HepG2 (cell line): ENCODE measurements around the gene MRPL18. TPM values are rescaled to one million over a fixed set of nuclear protein-coding genes. Genes with fewer than 3 reads are reported as not detected.

Experiments used
- ATF1 ChIP-seq: IDR thresholded peaks from 2 replicates; pipeline ENCODE4 v1.6.1; 2016; ENCODE audit warnings: mild to moderate bottlenecking, control low read depth
- GABPB1 ChIP-seq: IDR thresholded peaks from 2 replicates; pipeline ENCODE4 v1.6.1; 2016; ENCODE audit warnings: mild to moderate bottlenecking, missing genetic modification reagents, moderate library complexity, missing compliant biosample characterization
- HMG20A ChIP-seq: IDR thresholded peaks from 2 replicates; pipeline ENCODE4 v1.6.1; 2016; ENCODE audit warnings: borderline replicate concordance
- NFE2L1 ChIP-seq: sonication (generic); formaldehyde crosslinking; IDR thresholded peaks from 2 replicates; pipeline ENCODE4 v1.4.0; 2020; ENCODE audit warnings: missing genetic modification reagents, mild to moderate bottlenecking, borderline replicate concordance
- NR1H2 ChIP-seq: sonication (generic); formaldehyde crosslinking; IDR thresholded peaks from 2 replicates; pipeline ENCODE4 v1.8.1; 2022; ENCODE audit warnings: low read depth, missing genetic modification reagents, borderline replicate concordance
- NR2F6 ChIP-seq, 2 experiments: IDR thresholded peaks; 2 replicates each; pipeline ENCODE4 v1.6.1; 2016; ENCODE audit warnings: antibody characterized with exemption in 1 of 2, mild to moderate bottlenecking in 1 of 2
- RBM39 ChIP-seq: fragments of 200-400 bp; formaldehyde crosslinking; IDR thresholded peaks from one replicate; pipeline ENCODE4 v1.6.1; 2018; ENCODE audit warnings: antibody characterized with exemption, mild to moderate bottlenecking, low read depth, low read length; ENCODE audit not compliant: poor library complexity, severe bottlenecking
- RFX3 ChIP-seq: IDR thresholded peaks from 2 replicates; pipeline ENCODE4 v1.6.1; 2016; ENCODE audit warnings: missing biosample characterization, missing genetic modification reagents
- SMC3 ChIP-seq: IDR thresholded peaks from 2 replicates; pipeline ENCODE4 v1.6.1; 2011; ENCODE audit warnings: low read length, improper control_type of control experiment
- SOX6 ChIP-seq, 2 experiments: fragments of 450-650 bp in 1 of 2; sonication (generic) in 1 of 2; formaldehyde crosslinking in 1 of 2; IDR thresholded peaks; 2 replicates each; pipeline versions ENCODE4 v1.4.0 to v1.6.1; 2017 to 2020; ENCODE audit warnings: antibody characterized with exemption in 1 of 2, mild to moderate bottlenecking in 1 of 2, missing genetic modification reagents in 1 of 2
- STAG1 ChIP-seq: sonication (generic); formaldehyde crosslinking; IDR thresholded peaks from 2 replicates; pipeline ENCODE4 v1.4.0; 2020; ENCODE audit warnings: missing genetic modification reagents
- ZBTB21 ChIP-seq: sonication (generic); formaldehyde crosslinking; IDR thresholded peaks from 2 replicates; pipeline ENCODE4 v1.4.0; 2020; ENCODE audit warnings: missing genetic modification reagents
- ZFYVE20 ChIP-seq: sonication (generic); formaldehyde crosslinking; IDR thresholded peaks from 2 replicates; pipeline ENCODE4 v1.8.0; 2023; ENCODE audit warnings: low read depth, mild to moderate bottlenecking, moderate library complexity, missing genetic modification reagents, borderline replicate concordance
- ZNF143 ChIP-seq: sonication (generic); formaldehyde crosslinking; IDR thresholded peaks from 2 replicates; pipeline ENCODE4 v1.4.0; 2020; ENCODE audit warnings: missing genetic modification reagents
- ZNF451 ChIP-seq: sonication (generic); formaldehyde crosslinking; IDR thresholded peaks from 2 replicates; pipeline ENCODE4 v1.5.0; 2020; ENCODE audit warnings: mild to moderate bottlenecking, missing genetic modification reagents
- ZNF589 ChIP-seq: sonication (generic); formaldehyde crosslinking; conservative IDR thresholded peaks from 2 replicates; pipeline ENCODE4 v1.8.0; 2022; ENCODE audit warnings: mild to moderate bottlenecking, moderate library complexity, missing genetic modification reagents
- ZNF720 ChIP-seq: sonication (generic); formaldehyde crosslinking; IDR thresholded peaks from 2 replicates; pipeline ENCODE4 v1.4.0; 2020; ENCODE audit warnings: missing genetic modification reagents
- polyA plus RNA-seq, 8 experiments: library from polyadenylated mRNA; depleted of rRNA in 3 of 8; stranded (reverse) in 7 of 8; unstranded in 1 of 8; fragments of >200 nt; fragmentation: Illumina TruSeq in 4 of 8; extraction: Trizol in 4 of 8; gene quantifications; 2 replicates each; pipeline versions ENCODE4 v1.2.1 to v1.2.3, GENCODE V29; 2011 to 2016; ENCODE audit warnings: low read depth in 4 of 8, missing spikeins in 1 of 8, mixed read lengths in 1 of 8; ENCODE audit not compliant: insufficient read depth in 1 of 8
- total RNA-seq, 5 experiments: library from RNA; depleted of rRNA; stranded (reverse); fragments of >200 nt; fragmentation: Illumina TruSeq; extraction: Trizol; gene quantifications; 2 replicates each; pipeline ENCODE4 v1.2.3, GENCODE V29; 2016; ENCODE audit warnings: low read depth in 1 of 5
- TF ChIP-seq, protein P1 (sequence below): sonication (generic); formaldehyde crosslinking; IDR thresholded peaks from 2 replicates; pipeline ENCODE4 v1.4.0; 2020; ENCODE audit warnings: missing genetic modification reagents
- TF ChIP-seq, protein P2 (sequence below): IDR thresholded peaks from 2 replicates; pipeline ENCODE4 v1.6.1; 2012; ENCODE audit warnings: inconsistent platforms
- TF ChIP-seq, protein P3 (sequence below): sonication (generic); formaldehyde crosslinking; IDR thresholded peaks from 2 replicates; pipeline ENCODE4 v1.4.0; 2020; ENCODE audit warnings: missing genetic modification reagents
- TF ChIP-seq, protein P4 (sequence below): sonication (generic); formaldehyde crosslinking; IDR thresholded peaks from 2 replicates; pipeline ENCODE4 v1.4.0; 2020; ENCODE audit warnings: mild to moderate bottlenecking, missing genetic modification reagents, borderline replicate concordance
- TF ChIP-seq, protein P5 (sequence below), 2 experiments: sonication (generic) in 1 of 2; formaldehyde crosslinking in 1 of 2; IDR thresholded peaks; 2 replicates each; pipeline versions ENCODE4 v1.5.1 to v1.6.1; 2011 to 2020; ENCODE audit warnings: borderline replicate concordance in 1 of 2, low read depth in 1 of 2, low read length in 1 of 2, mild to moderate bottlenecking in 1 of 2, missing genetic modification reagents in 1 of 2, moderate library complexity in 1 of 2

Gene MRPL18
- total and polyA plus RNA-seq, 2 of the 13 experiments (the other 11 are each of a cell fraction or from before 2014, with no cell fraction given), result 85.6 to 176 TPM

DNA sequence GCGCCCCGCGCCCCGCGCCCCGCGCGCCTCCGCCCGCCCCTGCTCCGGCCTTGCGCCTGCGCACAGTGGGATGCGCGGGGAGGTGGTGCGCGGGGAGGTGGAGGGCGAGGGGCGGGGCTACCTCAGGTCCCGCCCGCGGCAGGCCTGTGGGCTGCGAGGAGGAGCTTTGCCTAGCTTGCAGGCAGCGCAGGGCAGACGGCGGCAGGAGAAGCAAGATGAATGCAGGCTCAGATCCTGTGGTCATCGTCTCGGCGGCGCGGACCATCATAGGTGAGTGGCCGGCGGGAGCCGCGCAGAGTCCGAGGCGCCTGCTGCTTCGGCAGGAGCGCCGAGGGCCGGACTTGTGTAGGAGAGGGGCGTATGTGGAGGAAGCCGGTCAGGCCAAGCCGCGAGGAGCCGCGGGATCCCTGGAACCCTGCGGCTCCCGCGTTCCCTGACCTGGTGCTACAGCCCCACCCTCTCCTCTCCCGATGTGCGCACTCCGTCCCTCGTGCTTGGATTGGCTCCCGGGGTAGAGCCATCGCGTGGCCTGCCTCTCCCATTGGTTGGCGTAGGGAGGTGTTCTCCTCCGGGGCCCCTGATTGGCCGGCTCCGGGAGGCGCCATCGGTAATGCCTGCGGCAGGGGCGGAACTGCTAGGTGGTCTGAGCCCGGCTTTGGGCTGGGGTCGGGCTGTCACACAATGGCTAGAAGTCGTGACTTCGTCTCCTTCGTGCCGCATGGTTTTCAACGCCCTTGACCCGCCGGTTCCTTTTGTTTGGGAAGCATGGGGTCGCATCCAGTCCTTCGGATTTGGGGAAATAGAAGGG lies 28.2 kb upstream of the MRPL18 start, which contains the start of gene ACAT2 (continued):
- no peak for TF ChIP-seq SOX6 (IDR thresholded peaks at IDR 0.05)
- peak; percentile 83 for TF ChIP-seq SOX6 (CRISPR knock-in tag; IDR thresholded peaks at IDR 0.05)
- TF ChIP-seq, protein P1, sequence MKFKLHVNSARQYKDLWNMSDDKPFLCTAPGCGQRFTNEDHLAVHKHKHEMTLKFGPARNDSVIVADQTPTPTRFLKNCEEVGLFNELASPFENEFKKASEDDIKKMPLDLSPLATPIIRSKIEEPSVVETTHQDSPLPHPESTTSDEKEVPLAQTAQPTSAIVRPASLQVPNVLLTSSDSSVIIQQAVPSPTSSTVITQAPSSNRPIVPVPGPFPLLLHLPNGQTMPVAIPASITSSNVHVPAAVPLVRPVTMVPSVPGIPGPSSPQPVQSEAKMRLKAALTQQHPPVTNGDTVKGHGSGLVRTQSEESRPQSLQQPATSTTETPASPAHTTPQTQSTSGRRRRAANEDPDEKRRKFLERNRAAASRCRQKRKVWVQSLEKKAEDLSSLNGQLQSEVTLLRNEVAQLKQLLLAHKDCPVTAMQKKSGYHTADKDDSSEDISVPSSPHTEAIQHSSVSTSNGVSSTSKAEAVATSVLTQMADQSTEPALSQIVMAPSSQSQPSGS (CRISPR knock-in tag), result peak; percentile 35
- no peak for TF ChIP-seq NFE2L1 (CRISPR knock-in tag)
- no peak for TF ChIP-seq HMG20A (CRISPR knock-in tag)
- peak; percentile 84 for TF ChIP-seq GABPB1 (CRISPR knock-in tag)
- no peak for TF ChIP-seq ZFYVE20 (CRISPR knock-in tag)
- no peak; the same call in 1 of the 2 replicates for TF ChIP-seq STAG1 (CRISPR knock-in tag)
- TF ChIP-seq, protein P2, sequence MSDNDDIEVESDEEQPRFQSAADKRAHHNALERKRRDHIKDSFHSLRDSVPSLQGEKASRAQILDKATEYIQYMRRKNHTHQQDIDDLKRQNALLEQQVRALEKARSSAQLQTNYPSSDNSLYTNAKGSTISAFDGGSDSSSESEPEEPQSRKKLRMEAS, result no peak; the same call in 1 of the 2 replicates
- TF ChIP-seq ZNF720 (CRISPR knock-in tag), result no peak
- TF ChIP-seq RBM39, result peak; percentile 57
- TF ChIP-seq ATF1, result peak; percentile 91
- no peak for TF ChIP-seq SMC3
- TF ChIP-seq, protein P3, sequence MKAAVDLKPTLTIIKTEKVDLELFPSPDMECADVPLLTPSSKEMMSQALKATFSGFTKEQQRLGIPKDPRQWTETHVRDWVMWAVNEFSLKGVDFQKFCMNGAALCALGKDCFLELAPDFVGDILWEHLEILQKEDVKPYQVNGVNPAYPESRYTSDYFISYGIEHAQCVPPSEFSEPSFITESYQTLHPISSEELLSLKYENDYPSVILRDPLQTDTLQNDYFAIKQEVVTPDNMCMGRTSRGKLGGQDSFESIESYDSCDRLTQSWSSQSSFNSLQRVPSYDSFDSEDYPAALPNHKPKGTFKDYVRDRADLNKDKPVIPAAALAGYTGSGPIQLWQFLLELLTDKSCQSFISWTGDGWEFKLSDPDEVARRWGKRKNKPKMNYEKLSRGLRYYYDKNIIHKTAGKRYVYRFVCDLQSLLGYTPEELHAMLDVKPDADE (CRISPR knock-in tag), result 0 out of 2 replicates have a peak, but pooled peaks have one; percentile 63
- TF ChIP-seq, protein P4, sequence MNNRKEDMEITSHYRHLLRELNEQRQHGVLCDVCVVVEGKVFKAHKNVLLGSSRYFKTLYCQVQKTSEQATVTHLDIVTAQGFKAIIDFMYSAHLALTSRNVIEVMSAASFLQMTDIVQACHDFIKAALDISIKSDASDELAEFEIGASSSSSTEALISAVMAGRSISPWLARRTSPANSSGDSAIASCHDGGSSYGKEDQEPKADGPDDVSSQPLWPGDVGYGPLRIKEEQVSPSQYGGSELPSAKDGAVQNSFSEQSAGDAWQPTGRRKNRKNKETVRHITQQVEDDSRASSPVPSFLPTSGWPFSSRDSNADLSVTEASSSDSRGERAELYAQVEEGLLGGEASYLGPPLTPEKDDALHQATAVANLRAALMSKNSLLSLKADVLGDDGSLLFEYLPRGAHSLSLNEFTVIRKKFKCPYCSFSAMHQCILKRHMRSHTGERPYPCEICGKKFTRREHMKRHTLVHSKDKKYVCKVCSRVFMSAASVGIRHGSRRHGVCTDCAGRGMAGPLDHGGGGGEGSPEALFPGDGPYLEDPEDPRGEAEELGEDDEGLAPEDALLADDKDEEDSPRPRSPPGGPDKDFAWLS (CRISPR knock-in tag), result 0 out of 2 replicates have a peak, but pooled peaks have one; percentile 14
- no peak for TF ChIP-seq NR1H2 (CRISPR knock-in tag)
- no peak for TF ChIP-seq ZBTB21 (CRISPR knock-in tag)
- peak; percentile 54; the same call in 1 of the 2 replicates for TF ChIP-seq ZNF143 (CRISPR knock-in tag)
- TF ChIP-seq ZNF451 (CRISPR knock-in tag), result peak; percentile 58; the same call in 1 of the 2 replicates
- no peak for TF ChIP-seq RFX3
- TF ChIP-seq NR2F6 (IDR thresholded peaks at IDR 0.05), result no peak
- no peak for TF ChIP-seq NR2F6 (CRISPR knock-in tag; IDR thresholded peaks at IDR 0.05)
- no peak; the same call in 1 of the 2 replicates for TF ChIP-seq ZNF589
- TF ChIP-seq, protein P5, sequence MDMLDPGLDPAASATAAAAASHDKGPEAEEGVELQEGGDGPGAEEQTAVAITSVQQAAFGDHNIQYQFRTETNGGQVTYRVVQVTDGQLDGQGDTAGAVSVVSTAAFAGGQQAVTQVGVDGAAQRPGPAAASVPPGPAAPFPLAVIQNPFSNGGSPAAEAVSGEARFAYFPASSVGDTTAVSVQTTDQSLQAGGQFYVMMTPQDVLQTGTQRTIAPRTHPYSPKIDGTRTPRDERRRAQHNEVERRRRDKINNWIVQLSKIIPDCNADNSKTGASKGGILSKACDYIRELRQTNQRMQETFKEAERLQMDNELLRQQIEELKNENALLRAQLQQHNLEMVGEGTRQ (IDR thresholded peaks at IDR 0.05; ENCODE audit: low read depth, low read length), result no peak
- TF ChIP-seq, protein P5 (CRISPR knock-in tag; IDR thresholded peaks at IDR 0.05; ENCODE audit: borderline replicate concordance), result no peak
